IMR-90 (cell line): ENCODE data around the gene NXPE3.
"Not testable (repeated sequence)": the region's sequence is repeated elsewhere in the genome, so short reads cannot be mapped to it uniquely, and the experiment has no call there.

Experiments used
- BHLHE40 ChIP-seq: fragments of 150-350 bp; IDR thresholded peaks from 2 replicates; pipeline ENCODE4 v1.6.1; 2016; ENCODE audit warnings: mild to moderate bottlenecking, low read depth, low read length
- CEBPB ChIP-seq: IDR thresholded peaks from 2 replicates; pipeline ENCODE4 v1.6.1; 2012; ENCODE audit warnings: low read depth, low read length, improper control_type of control experiment
- CTCF ChIP-seq: conservative IDR thresholded peaks from 2 replicates; pipeline ENCODE4 v1.5.1; 2012; ENCODE audit warnings: mild to moderate bottlenecking, low read depth, low read length, improper control_type of control experiment
- FOS ChIP-seq: fragments of 150-350 bp; IDR thresholded peaks from 2 replicates; pipeline ENCODE4 v1.6.1; 2016; ENCODE audit warnings: low read depth, low read length
- MAZ ChIP-seq: IDR thresholded peaks from 2 replicates; pipeline ENCODE4 v1.6.1; 2012; ENCODE audit warnings: low read depth, mild to moderate bottlenecking, low read length, improper control_type of control experiment, moderate library complexity, borderline replicate concordance
- MXI1 ChIP-seq: IDR thresholded peaks from 2 replicates; pipeline ENCODE4 v1.6.1; 2012; ENCODE audit warnings: low read depth, mild to moderate bottlenecking, low read length, moderate library complexity, borderline replicate concordance
- POLR2A ChIP-seq: IDR thresholded peaks from 2 replicates; pipeline ENCODE4 v1.6.1; 2012; ENCODE audit warnings: mild to moderate bottlenecking, low read depth, low read length
- RAD21 ChIP-seq: IDR thresholded peaks from 2 replicates; pipeline ENCODE4 v1.6.1; 2012; ENCODE audit warnings: low read length, improper control_type of control experiment
- RFX5 ChIP-seq: IDR thresholded peaks from 2 replicates; pipeline ENCODE4 v1.8.0; 2012; ENCODE audit warnings: low read depth, mild to moderate bottlenecking, low read length, moderate library complexity
- SMC3 ChIP-seq: fragments of 150-350 bp; IDR thresholded peaks from 2 replicates; pipeline ENCODE4 v1.6.1; 2016; ENCODE audit warnings: low read depth, mild to moderate bottlenecking, antibody characterized with exemption, low read length, moderate library complexity
- USF2 ChIP-seq: fragments of 150-350 bp; IDR thresholded peaks from 2 replicates; pipeline ENCODE4 v1.6.1; 2017; ENCODE audit warnings: mild to moderate bottlenecking, antibody characterized with exemption, low read length, low read depth

- not testable (repeated sequence) for TF ChIP-seq MAZ, RFX5, CTCF, SMC3, USF2, POLR2A, RAD21, FOS, BHLHE40, MXI1, CEBPB
Measured at GRCh38 chr3:101745934-101746333, 33.1 kb upstream of the NXPE3 start.
